22Rv1 (cell line): ENCODE data around the gene IMMP2L.

Experiments
- ZFX ChIP-seq: fragments of 450-650 bp; IDR thresholded peaks from 2 replicates; pipeline ENCODE4 v1.6.1; 2017; ENCODE audit warnings: antibody characterized with exemption, borderline replicate concordance
- TF ChIP-seq, protein P1 (sequence below): fragments of 450-650 bp; IDR thresholded peaks from 2 replicates; pipeline ENCODE4 v1.5.1; 2017; ENCODE audit warnings: mild to moderate bottlenecking

DNA sequence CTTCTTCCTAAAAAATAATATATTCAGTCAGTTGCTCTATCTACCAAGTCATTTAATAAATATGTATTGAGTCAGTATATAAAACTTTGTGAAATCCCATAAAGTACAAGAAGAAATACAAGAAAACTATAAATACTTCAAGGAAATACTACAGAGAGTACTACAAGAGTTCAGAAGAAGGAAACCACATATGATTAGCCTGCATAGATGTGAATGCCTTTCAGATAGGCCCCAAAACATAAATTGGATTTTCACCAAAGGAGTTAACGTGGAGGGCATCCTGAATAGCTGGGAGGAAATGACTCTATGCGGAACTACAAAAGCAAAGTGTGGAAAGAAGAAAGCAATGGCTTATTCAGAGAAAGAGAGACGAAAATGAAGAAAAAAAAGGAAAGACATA lies 351.3 kb downstream of the IMMP2L start:
- TF ChIP-seq, protein P1, sequence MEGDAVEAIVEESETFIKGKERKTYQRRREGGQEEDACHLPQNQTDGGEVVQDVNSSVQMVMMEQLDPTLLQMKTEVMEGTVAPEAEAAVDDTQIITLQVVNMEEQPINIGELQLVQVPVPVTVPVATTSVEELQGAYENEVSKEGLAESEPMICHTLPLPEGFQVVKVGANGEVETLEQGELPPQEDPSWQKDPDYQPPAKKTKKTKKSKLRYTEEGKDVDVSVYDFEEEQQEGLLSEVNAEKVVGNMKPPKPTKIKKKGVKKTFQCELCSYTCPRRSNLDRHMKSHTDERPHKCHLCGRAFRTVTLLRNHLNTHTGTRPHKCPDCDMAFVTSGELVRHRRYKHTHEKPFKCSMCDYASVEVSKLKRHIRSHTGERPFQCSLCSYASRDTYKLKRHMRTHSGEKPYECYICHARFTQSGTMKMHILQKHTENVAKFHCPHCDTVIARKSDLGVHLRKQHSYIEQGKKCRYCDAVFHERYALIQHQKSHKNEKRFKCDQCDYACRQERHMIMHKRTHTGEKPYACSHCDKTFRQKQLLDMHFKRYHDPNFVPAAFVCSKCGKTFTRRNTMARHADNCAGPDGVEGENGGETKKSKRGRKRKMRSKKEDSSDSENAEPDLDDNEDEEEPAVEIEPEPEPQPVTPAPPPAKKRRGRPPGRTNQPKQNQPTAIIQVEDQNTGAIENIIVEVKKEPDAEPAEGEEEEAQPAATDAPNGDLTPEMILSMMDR, result no peak
- no peak for TF ChIP-seq ZFX
